Liver (tissue), 9 donors: Measurements from ENCODE around the gene TPBGL. TPM values are rescaled to one million over a fixed set of nuclear protein-coding genes. Genes with fewer than 3 reads are reported as not detected.

Source experiments
- DNase-seq: peaks from one replicate; pipeline ENCODE4 v3.0.0-alpha.2; 2017; ENCODE audit warnings: low spot score
- H3K27ac ChIP-seq, 2 donors: one replicate each; pipeline ENCODE4 v1.7.0; 2013; ENCODE audit warnings: inconsistent platforms in 2 of 2, low read length in 2 of 2, control low read depth in 1 of 2, low read depth in 1 of 2, mild to moderate bottlenecking in 1 of 2
- H3K27me3 ChIP-seq, 4 donors: one replicate each; pipeline versions ENCODE4 v1.6.1 to v1.7.0; 2013; ENCODE audit warnings: low read length in 3 of 4, inconsistent platforms in 1 of 4, mild to moderate bottlenecking in 1 of 4, moderate library complexity in 1 of 4; ENCODE audit not compliant: control insufficient read depth in 4 of 4, insufficient read depth in 4 of 4
- H3K36me3 ChIP-seq, 4 donors: one replicate each; pipeline versions ENCODE4 v1.6.1 to v1.7.0; 2013; ENCODE audit warnings: low read length in 3 of 4, mild to moderate bottlenecking in 3 of 4, low read depth in 1 of 4, moderate library complexity in 1 of 4; ENCODE audit not compliant: control insufficient read depth in 4 of 4, insufficient read depth in 3 of 4
- H3K4me1 ChIP-seq, 4 donors: one replicate each; pipeline versions ENCODE4 v1.6.1 to v1.7.0; 2013; ENCODE audit warnings: low read length in 3 of 4, mild to moderate bottlenecking in 3 of 4, moderate library complexity in 1 of 4; ENCODE audit not compliant: control insufficient read depth in 4 of 4, insufficient read depth in 4 of 4
- H3K4me3 ChIP-seq, 3 donors: one replicate each; pipeline versions ENCODE4 v1.6.1 to v1.7.0; 2013; ENCODE audit warnings: low read length in 3 of 3, control low read depth in 1 of 3, low read depth in 1 of 3, mild to moderate bottlenecking in 1 of 3
- H3K9ac ChIP-seq, 2 donors: one replicate each; pipeline ENCODE4 v1.7.0; 2013; ENCODE audit warnings: low read length in 2 of 2, mild to moderate bottlenecking in 2 of 2, moderate library complexity in 2 of 2, control low read depth in 1 of 2, low read depth in 1 of 2
- H3K9me3 ChIP-seq, 4 donors: one replicate each; pipeline versions ENCODE4 v1.6.1 to v1.7.0; 2013; ENCODE audit warnings: low read length in 3 of 4; ENCODE audit not compliant: control insufficient read depth in 4 of 4
- EGR1 ChIP-seq, 2 donors: IDR thresholded peaks; 2 replicates each; pipeline ENCODE4 v1.6.1; 2016 to 2018; ENCODE audit warnings: antibody characterized with exemption in 2 of 2, low read depth in 2 of 2
- FOXA1 ChIP-seq: IDR thresholded peaks from 2 replicates; pipeline ENCODE4 v1.6.1; 2016; ENCODE audit warnings: antibody characterized with exemption
- FOXA2 ChIP-seq: IDR thresholded peaks from 2 replicates; pipeline ENCODE4 v1.6.1; 2016; ENCODE audit warnings: antibody characterized with exemption
- GABPA ChIP-seq, 2 donors: IDR thresholded peaks in 1 of 2; conservative IDR thresholded peaks in 1 of 2; 2 replicates each; pipeline ENCODE4 v1.6.1; 2016; ENCODE audit warnings: antibody characterized with exemption in 2 of 2, mild to moderate bottlenecking in 1 of 2, moderate library complexity in 1 of 2
- HNF4A ChIP-seq, 2 donors: conservative IDR thresholded peaks; 2 replicates each; pipeline ENCODE4 v1.6.1; 2016; ENCODE audit warnings: antibody characterized with exemption in 2 of 2, mild to moderate bottlenecking in 2 of 2
- HNF4G ChIP-seq: IDR thresholded peaks from 2 replicates; pipeline ENCODE4 v1.6.1; 2016; ENCODE audit warnings: antibody characterized with exemption
- JUND ChIP-seq, 2 donors: IDR thresholded peaks; 2 replicates each; pipeline ENCODE4 v1.6.1; 2016; ENCODE audit warnings: antibody characterized with exemption in 2 of 2
- NR2F2 ChIP-seq: IDR thresholded peaks from 2 replicates; pipeline ENCODE4 v1.6.1; 2016; ENCODE audit warnings: antibody characterized with exemption
- RAD21 ChIP-seq, 2 donors: IDR thresholded peaks; 2 replicates each; pipeline ENCODE4 v1.6.1; 2016; ENCODE audit warnings: antibody characterized with exemption in 2 of 2, mild to moderate bottlenecking in 2 of 2
- SP1 ChIP-seq: IDR thresholded peaks from 2 replicates; pipeline ENCODE4 v1.6.1; 2018; ENCODE audit warnings: antibody characterized with exemption, mild to moderate bottlenecking
- YY1 ChIP-seq: IDR thresholded peaks from 2 replicates; pipeline ENCODE4 v1.6.1; 2016; ENCODE audit warnings: antibody characterized with exemption, mild to moderate bottlenecking
- WGBS: extraction: QIAGEN DNeasy Blood & Tissue Kit; methylation state at CpG from one replicate; pipeline ENCODE4 v1.1.7; 2013; 5-methylcytosine and 5-hydroxymethylcytosine counted together
- polyA plus RNA-seq, 2 donors: library from polyadenylated mRNA; stranded (reverse) in 1 of 2; unstranded in 1 of 2; fragments of 200-250 nt in 1 of 2; fragments of >200 nt in 1 of 2; fragmentation: Nextera tagmentation in 1 of 2; extraction: Ambion mirVana in 1 of 2; gene quantifications; one replicate each; pipeline versions ENCODE4 v1.2.1 to v1.2.3, GENCODE V29; 2013 to 2015
- total RNA-seq, 2 donors: library from RNA; depleted of rRNA; stranded (reverse); fragments of >200 nt; gene quantifications; one replicate each; pipeline ENCODE4 v1.2.3, GENCODE V29; 2014
- TF ChIP-seq, protein P1 (sequence below): IDR thresholded peaks from 2 replicates; pipeline ENCODE4 v1.6.1; 2016; ENCODE audit warnings: antibody characterized with exemption
- TF ChIP-seq, protein P2 (sequence below): IDR thresholded peaks from 2 replicates; pipeline ENCODE4 v1.6.1; 2016; ENCODE audit warnings: antibody characterized with exemption
- TF ChIP-seq, protein P3 (sequence below): fragments of 150-350 bp; IDR thresholded peaks from 2 replicates; pipeline ENCODE4 v1.5.1; 2017; ENCODE audit warnings: improper control_type of control experiment, low read depth, low read length; ENCODE audit not compliant: missing input control
- donor health status: healthy.
- donor health status: healthy.
- donor health status: healthy.
- donor health status: healthy.
- donor health status: healthy.

TPBGL gene
- total and polyA plus RNA-seq, 4 donors = 0.05 TPM; not detected in 3

DNA sequence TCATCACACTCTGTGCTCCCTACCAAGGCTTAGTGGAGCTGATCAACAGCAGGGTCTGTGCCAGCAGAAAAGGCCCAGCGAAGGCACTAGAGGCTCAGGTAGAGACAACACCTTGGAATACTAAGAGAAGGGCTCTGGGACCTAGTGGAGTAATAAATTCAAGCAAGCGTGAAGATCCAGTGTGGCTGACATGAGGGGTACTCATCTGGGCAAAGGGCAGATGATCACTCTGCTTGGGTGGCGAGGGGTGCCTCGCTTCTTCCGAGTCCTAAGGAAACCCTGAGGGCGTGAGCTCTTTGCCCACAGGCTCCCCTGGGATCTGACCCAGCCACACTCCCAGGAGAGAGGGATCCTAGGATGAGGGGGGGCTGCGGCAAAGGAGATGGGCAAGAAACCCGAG is 3.5 kb upstream of the TPBGL start:
- Histone ChIP-seq H3K27me3 (peaks cover 0 to 5% (median under 1%) of the 10 kb centered on the region in 4 donors), H3K27ac (no peak overlapping the region), H3K4me3 (no peak overlapping the region), H3K9ac (no peak overlapping the region), H3K36me3 (no peaks in the 10 kb centered on the region), H3K9me3 (no peaks in the 10 kb centered on the region), H3K4me1 (peaks cover 4 to 19% (median 13%) of the 10 kb centered on the region in 4 donors)
- 90% methylated on average over 8 of the region's 8 CpGs for WGBS
- no peak for DNase-seq
- no peak for TF ChIP-seq FOXA2
- TF ChIP-seq, protein P1, sequence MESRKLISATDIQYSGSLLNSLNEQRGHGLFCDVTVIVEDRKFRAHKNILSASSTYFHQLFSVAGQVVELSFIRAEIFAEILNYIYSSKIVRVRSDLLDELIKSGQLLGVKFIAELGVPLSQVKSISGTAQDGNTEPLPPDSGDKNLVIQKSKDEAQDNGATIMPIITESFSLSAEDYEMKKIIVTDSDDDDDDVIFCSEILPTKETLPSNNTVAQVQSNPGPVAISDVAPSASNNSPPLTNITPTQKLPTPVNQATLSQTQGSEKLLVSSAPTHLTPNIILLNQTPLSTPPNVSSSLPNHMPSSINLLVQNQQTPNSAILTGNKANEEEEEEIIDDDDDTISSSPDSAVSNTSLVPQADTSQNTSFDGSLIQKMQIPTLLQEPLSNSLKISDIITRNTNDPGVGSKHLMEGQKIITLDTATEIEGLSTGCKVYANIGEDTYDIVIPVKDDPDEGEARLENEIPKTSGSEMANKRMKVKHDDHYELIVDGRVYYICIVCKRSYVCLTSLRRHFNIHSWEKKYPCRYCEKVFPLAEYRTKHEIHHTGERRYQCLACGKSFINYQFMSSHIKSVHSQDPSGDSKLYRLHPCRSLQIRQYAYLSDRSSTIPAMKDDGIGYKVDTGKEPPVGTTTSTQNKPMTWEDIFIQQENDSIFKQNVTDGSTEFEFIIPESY = no peak
- no peak for TF ChIP-seq RAD21 (IDR thresholded peaks at IDR 0.05)
- TF ChIP-seq, protein P2, sequence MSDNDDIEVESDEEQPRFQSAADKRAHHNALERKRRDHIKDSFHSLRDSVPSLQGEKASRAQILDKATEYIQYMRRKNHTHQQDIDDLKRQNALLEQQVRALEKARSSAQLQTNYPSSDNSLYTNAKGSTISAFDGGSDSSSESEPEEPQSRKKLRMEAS = no peak
- TF ChIP-seq NR2F2 = no peak
- no peak for TF ChIP-seq FOXA1
- TF ChIP-seq SP1 = no peak
- no peak for TF ChIP-seq HNF4G
- no peak for TF ChIP-seq GABPA (IDR thresholded peaks at IDR 0.05 in 1 of 2, conservative IDR thresholded peaks at IDR 0.05 in 1 of 2)
- TF ChIP-seq JUND (IDR thresholded peaks at IDR 0.05) = no peak

DNA sequence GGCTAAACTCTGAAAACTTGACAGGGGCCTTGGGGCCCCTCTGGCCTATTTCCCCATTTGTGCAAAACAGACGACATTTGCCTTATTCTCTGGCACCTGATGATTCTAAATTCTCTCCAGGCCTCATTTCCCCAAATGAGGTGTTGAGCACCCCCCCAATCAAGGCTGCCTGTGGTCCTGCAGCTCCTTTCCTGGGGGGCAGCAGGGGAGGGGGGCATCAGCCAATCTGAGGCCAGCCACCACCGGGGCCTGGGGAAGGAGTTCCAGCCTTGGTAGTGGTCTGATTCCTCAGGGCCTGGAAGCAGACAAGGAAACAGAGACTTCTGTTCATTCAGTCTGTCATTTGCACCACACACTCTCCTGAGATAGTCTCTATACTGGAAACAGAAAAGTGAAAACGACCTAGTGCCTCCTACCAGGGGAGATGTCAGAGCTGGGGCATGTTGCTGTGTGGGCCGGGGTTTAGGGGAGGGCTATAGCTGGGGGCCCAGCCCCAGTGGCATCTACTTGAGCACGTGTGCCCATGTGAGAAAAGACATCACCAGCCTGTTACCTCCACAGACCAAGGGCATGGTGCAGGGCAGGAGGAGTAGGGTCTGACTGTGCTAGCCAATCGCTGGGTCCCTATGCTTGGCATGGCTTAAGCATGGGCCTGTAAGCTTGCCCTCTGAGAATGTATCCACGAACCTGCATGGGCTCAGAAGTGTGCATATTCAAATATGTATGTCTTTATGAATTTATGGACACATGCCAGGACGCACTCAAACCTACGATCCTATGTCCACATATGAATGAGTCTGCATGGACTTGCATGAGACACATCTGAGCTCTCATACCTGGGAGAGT is 1.8 kb upstream of the TPBGL start:
- 83% methylated on average over 9 of the region's 9 CpGs for WGBS
- H3K4me3 ChIP-seq = no peak overlapping the region
- no peak overlapping the region for H3K9ac ChIP-seq
- H3K9me3 ChIP-seq = peaks cover 0 to 5% (median 0%) of the 10 kb centered on the region in 4 donors
- no peak for DNase-seq
- H3K36me3 ChIP-seq = no peaks in the 10 kb centered on the region
- H3K27ac ChIP-seq = no peak overlapping the region
- TF ChIP-seq YY1 (no peak), RAD21 (IDR thresholded peaks at IDR 0.05) (no peak), EGR1 (IDR thresholded peaks at IDR 0.05; ENCODE audit: low read depth in 2 of 2) (no peak), NR2F2 (no peak), GABPA (IDR thresholded peaks at IDR 0.05 in 1 of 2, conservative IDR thresholded peaks at IDR 0.05 in 1 of 2) (no peak), FOXA2 (no peak), HNF4A (conservative IDR thresholded peaks at IDR 0.05) (no peak)
- TF ChIP-seq, protein P3, sequence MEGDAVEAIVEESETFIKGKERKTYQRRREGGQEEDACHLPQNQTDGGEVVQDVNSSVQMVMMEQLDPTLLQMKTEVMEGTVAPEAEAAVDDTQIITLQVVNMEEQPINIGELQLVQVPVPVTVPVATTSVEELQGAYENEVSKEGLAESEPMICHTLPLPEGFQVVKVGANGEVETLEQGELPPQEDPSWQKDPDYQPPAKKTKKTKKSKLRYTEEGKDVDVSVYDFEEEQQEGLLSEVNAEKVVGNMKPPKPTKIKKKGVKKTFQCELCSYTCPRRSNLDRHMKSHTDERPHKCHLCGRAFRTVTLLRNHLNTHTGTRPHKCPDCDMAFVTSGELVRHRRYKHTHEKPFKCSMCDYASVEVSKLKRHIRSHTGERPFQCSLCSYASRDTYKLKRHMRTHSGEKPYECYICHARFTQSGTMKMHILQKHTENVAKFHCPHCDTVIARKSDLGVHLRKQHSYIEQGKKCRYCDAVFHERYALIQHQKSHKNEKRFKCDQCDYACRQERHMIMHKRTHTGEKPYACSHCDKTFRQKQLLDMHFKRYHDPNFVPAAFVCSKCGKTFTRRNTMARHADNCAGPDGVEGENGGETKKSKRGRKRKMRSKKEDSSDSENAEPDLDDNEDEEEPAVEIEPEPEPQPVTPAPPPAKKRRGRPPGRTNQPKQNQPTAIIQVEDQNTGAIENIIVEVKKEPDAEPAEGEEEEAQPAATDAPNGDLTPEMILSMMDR = no peak
- peaks cover 4 to 23% (median 16%) of the 10 kb centered on the region in 4 donors for H3K4me1 ChIP-seq
- H3K27me3 ChIP-seq = peaks cover 0 to 11% (median 4%) of the 10 kb centered on the region in 4 donors
